Measurements from ENCODE around the gene SH3PXD2A. TPM values are rescaled to one million over a fixed set of nuclear protein-coding genes. Genes with fewer than 3 reads are reported as not detected.
A peak's percentile ranks its signal among the peaks of the same experiment; 100 is the strongest.

Gene SH3PXD2A
- total RNA-seq, 1 donor from 2014 or later: 8.2 TPM

- DNase-seq (ENCODE audit: low read depth): no peak
These were observed 252.0 kb downstream of the SH3PXD2A start for GRCh38 chr10:103603382-103603781.

- DNase-seq (ENCODE audit: low read depth): no peak
These were observed 252.6 kb downstream of the SH3PXD2A start for GRCh38 chr10:103602852-103603155.

GRCh38 chr10:103602028-103602851 lies 253.1 kb downstream of the SH3PXD2A start:
- no peak for DNase-seq (ENCODE audit: low read depth)

GRCh38 chr10:103600956-103601569 lies 254.3 kb downstream of the SH3PXD2A start:
- DNase-seq (ENCODE audit: low read depth): no peak

- no peak for DNase-seq (ENCODE audit: low read depth)
These were observed 255.1 kb downstream of the SH3PXD2A start for GRCh38 chr10:103600325-103600724.

GRCh38 chr10:103599907-103600306 lies 255.5 kb downstream of the SH3PXD2A start:
- DNase-seq (ENCODE audit: low read depth): no peak

- no peak for DNase-seq (ENCODE audit: low read depth)
These were observed 256.2 kb downstream of the SH3PXD2A start for GRCh38 chr10:103599211-103599610.

- peak; percentile 63 for DNase-seq (ENCODE audit: low read depth)
These were observed 256.7 kb downstream of the SH3PXD2A start for GRCh38 chr10:103598654-103599115.

GRCh38 chr10:103597003-103597402 lies 258.4 kb downstream of the SH3PXD2A start:
- no peak for DNase-seq (ENCODE audit: low read depth)

- DNase-seq (ENCODE audit: low read depth): no peak
These were observed 259.2 kb downstream of the SH3PXD2A start for GRCh38 chr10:103595933-103596726.

- no peak for DNase-seq (ENCODE audit: low read depth)
These were observed 262.3 kb downstream of the SH3PXD2A start for GRCh38 chr10:103593022-103593570.

- DNase-seq (ENCODE audit: low read depth): peak; percentile 11
These were observed 263.0 kb downstream of the SH3PXD2A start for GRCh38 chr10:103592186-103593021.

- DNase-seq (ENCODE audit: low read depth): no peak
These were observed 264.6 kb downstream of the SH3PXD2A start for GRCh38 chr10:103590744-103591291.

- no peak for DNase-seq (ENCODE audit: low read depth)
These were observed 265.3 kb downstream of the SH3PXD2A start for GRCh38 chr10:103590060-103590459.

- no peak for DNase-seq (ENCODE audit: low read depth)
These were observed 266.2 kb downstream of the SH3PXD2A start for GRCh38 chr10:103589074-103589630.

GRCh38 chr10:103587073-103587472 lies 268.3 kb downstream of the SH3PXD2A start:
- no peak for DNase-seq (ENCODE audit: low read depth)

GRCh38 chr10:103585011-103585405 lies 270.4 kb downstream of the SH3PXD2A start:
- no peak for DNase-seq (ENCODE audit: low read depth)

- no peak for DNase-seq (ENCODE audit: low read depth)
These were observed 271.0 kb downstream of the SH3PXD2A start for GRCh38 chr10:103584216-103585010.

GRCh38 chr10:103583871-103584215 lies 271.5 kb downstream of the SH3PXD2A start:
- no peak for DNase-seq (ENCODE audit: low read depth)

Data from renal cortical epithelial cell (primary cell).